Measurements from ENCODE around the gene CABP2. TPM values are rescaled to one million over a fixed set of nuclear protein-coding genes. Genes with fewer than 3 reads are reported as not detected.
"Not testable (repeated sequence)": the region's sequence is repeated elsewhere in the genome, so short reads cannot be mapped to it uniquely, and the experiment has no call there.

The CABP2 gene
- total and polyA plus RNA-seq, 12 donors = not detected

GRCh38 chr11:67564230-67564629 lies 41.0 kb upstream of the CABP2 start:
- H3K36me3 ChIP-seq = no peaks in the 10 kb centered on the region
- intact Hi-C loops (cut with DNase I) = no loop called here
- ATAC-seq (no peak), DNase-seq (no peak)
- 88 to 95% methylated on average over 4 of the region's 4 CpGs for WGBS, 2 donors
- H3K4me3 ChIP-seq = no peak overlapping the region
- peaks cover 0 to 22% (median 17%) of the 10 kb centered on the region in 9 donors for H3K4me1 ChIP-seq
- TF ChIP-seq, protein P1, sequence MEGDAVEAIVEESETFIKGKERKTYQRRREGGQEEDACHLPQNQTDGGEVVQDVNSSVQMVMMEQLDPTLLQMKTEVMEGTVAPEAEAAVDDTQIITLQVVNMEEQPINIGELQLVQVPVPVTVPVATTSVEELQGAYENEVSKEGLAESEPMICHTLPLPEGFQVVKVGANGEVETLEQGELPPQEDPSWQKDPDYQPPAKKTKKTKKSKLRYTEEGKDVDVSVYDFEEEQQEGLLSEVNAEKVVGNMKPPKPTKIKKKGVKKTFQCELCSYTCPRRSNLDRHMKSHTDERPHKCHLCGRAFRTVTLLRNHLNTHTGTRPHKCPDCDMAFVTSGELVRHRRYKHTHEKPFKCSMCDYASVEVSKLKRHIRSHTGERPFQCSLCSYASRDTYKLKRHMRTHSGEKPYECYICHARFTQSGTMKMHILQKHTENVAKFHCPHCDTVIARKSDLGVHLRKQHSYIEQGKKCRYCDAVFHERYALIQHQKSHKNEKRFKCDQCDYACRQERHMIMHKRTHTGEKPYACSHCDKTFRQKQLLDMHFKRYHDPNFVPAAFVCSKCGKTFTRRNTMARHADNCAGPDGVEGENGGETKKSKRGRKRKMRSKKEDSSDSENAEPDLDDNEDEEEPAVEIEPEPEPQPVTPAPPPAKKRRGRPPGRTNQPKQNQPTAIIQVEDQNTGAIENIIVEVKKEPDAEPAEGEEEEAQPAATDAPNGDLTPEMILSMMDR (IDR thresholded peaks at IDR 0.05) = no peak
- no peaks in the 10 kb centered on the region for H3K27me3 ChIP-seq
- H3K9me3 ChIP-seq = no peaks in the 10 kb centered on the region
- peak overlapping the region in 8 of 10 donors; percentile 30 to 74 (median 59) for H3K27ac ChIP-seq

DNA sequence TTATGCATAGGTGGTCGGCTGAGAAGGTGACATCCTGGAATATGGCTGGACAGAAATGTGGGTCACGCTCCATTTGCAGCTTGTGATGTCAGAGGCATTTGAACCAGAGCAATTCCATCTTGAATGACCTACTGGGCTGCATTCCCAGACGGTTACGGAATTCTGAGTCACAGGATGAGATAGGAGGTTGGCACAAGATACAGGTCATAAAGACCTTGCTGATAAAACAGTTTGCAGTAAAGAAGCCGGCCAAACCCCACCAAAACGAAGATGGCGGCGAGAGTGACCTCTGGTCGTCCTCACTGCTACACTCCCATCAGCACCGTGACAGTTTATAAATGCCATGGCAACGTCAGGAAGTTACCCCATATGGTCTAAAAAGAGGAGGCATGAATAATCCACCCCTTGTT lies 40.5 kb upstream of the CABP2 start:
- H3K27me3 ChIP-seq; H3K9me3 ChIP-seq; H3K36me3 ChIP-seq; H3K4me3 ChIP-seq; intact Hi-C loops (cut with DNase I): not testable (repeated sequence)
- 13 to 20% methylated on average over 11 of the region's 11 CpGs for WGBS, 2 donors
- ATAC-seq (peak; percentile 59 to 91 (median 83)), DNase-seq (peak; percentile 38 to 73)
- Histone ChIP-seq H3K27ac (peak overlapping the region in 8 of 10 donors; percentile 30 to 75 (median 62)), H3K4me1 (peaks cover 0 to 26% (median 18%) of the 10 kb centered on the region in 9 donors)

DNA sequence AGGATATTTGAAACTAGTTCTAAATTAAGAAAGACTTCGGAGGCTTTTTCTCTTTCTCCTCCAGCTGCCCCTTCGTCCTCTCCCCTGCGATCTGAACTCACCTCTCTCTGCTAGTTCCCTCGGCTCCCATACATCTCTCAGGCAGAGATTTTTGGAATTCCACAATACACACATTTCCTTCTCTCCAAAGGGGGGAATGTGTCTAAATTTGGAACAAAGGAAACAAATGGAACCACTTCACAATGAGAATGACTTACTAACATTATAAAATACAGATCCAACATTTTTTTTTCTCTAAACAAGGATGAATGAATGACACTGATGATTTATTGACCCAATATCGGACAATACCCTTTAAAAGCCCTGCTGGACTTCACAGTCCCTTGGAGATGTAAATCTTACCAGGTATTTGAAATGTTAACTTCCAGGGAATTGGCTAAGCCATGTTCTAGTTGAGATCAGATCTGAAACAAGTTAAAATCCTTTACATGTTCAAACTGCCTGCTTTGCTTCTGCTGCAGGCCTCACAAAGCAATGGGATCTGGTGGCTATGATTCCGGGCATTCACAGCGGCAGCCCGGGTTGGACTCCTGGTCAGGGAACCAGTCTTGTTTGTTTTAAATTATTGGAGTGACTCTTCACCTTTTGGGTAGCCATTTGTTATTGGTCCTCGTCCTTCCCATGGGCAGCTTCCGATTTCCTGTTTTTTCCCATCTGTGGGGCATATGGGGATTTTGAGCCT lies 39.9 kb upstream of the CABP2 start:
- Histone ChIP-seq H3K36me3 (no peaks in the 10 kb centered on the region), H3K4me1 (peaks cover 0 to 30% (median 18%) of the 10 kb centered on the region in 9 donors), H3K27me3 (peaks cover 0 to 4% (median 0%) of the 10 kb centered on the region in 7 donors), H3K27ac (peak overlapping the region in 8 of 10 donors; percentile 50 to 75 (median 62)), H3K4me3 (no peak overlapping the region), H3K9me3 (no peaks in the 10 kb centered on the region)
- intact Hi-C loops (cut with DNase I) = no loop called here
- DNase-seq = no peak
- TF ChIP-seq, protein P1 (IDR thresholded peaks at IDR 0.05) = no peak
- peak in 1 of 8 donors; percentile 3 for ATAC-seq
- WGBS, 2 donors = 62 to 69% methylated on average over 10 of the region's 10 CpGs

DNA sequence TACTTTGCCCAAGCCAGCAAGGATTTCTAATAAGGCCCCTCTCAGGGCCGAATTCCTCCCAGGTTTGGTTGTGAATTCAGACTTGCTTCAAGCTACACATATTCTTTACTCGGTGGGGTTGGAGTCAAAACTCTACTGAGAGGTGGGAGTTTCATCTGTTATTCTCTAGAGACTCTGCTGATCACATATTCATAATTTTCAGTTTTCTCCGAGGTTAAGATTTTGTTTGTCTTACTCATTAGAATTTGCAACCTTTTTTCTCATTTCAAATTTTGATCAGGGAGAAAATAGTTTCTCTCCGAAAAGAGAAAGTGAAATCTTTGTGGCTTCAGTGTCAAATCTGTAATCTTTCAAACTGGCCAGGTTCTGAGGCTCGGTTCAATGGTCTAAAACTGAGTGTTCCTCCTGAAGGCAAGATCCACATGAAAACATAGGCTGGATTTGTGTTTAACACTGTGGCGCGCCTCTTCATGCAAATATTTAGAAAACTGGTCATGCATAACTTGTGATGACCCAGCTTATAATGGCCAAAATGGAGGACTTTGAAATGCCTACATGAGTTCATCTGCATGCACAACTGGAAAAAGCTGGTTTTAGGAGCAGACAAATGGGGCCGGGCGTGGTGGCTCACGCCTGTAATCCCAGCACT lies 38.8 kb upstream of the CABP2 start:
- DNase-seq = no peak
- peaks cover 0 to 32% (median 18%) of the 10 kb centered on the region in 9 donors for H3K4me1 ChIP-seq
- 80 to 81% methylated on average over 10 of the region's 10 CpGs for WGBS, 2 donors
- TF ChIP-seq, protein P1 (IDR thresholded peaks at IDR 0.05) = no peak
- peak overlapping the region in 2 of 10 donors; percentile 50 to 66 for H3K27ac ChIP-seq
- no peak for ATAC-seq
- intact Hi-C loops (cut with DNase I) = no loop called here
- no peaks in the 10 kb centered on the region for H3K9me3 ChIP-seq
- no peaks in the 10 kb centered on the region for H3K36me3 ChIP-seq
- peaks cover 0 to 4% (median 0%) of the 10 kb centered on the region in 7 donors for H3K27me3 ChIP-seq
- no peak overlapping the region for H3K4me3 ChIP-seq
